GM10266 (cell line): ENCODE results near the gene CELF2.

Experiments used
- DNase-seq: peaks from one replicate; pipeline ENCODE4 v3.0.0; 2012; ENCODE audit errors: extremely low spot score
- CTCF ChIP-seq: IDR thresholded peaks from 2 replicates; pipeline ENCODE4 v1.5.1; 2012; ENCODE audit warnings: mild to moderate bottlenecking, low read depth; ENCODE audit not compliant: control insufficient read depth, insufficient read depth; ENCODE audit errors: missing control alignments

The CELF2 gene

GRCh38 chr10:11089272-11089671 lies 71.6 kb downstream of the CELF2 start:
- no peak for TF ChIP-seq CTCF
- no peak for DNase-seq

GRCh38 chr10:11091517-11092102 lies 73.9 kb downstream of the CELF2 start:
- TF ChIP-seq CTCF: no peak
- DNase-seq: no peak

GRCh38 chr10:11093771-11094736 lies 76.4 kb downstream of the CELF2 start:
- TF ChIP-seq CTCF: no peak

GRCh38 chr10:11095374-11095801 lies 77.7 kb downstream of the CELF2 start:
- DNase-seq: no peak
- no peak for TF ChIP-seq CTCF

More at GRCh38 chr10:11093771-11094736, 76.4 kb downstream of the CELF2 start:
- no peak for DNase-seq

GRCh38 chr10:11096422-11096821 lies 78.8 kb downstream of the CELF2 start:
- TF ChIP-seq CTCF: no peak
- DNase-seq: no peak

- DNase-seq: no peak
- TF ChIP-seq CTCF: no peak
These were observed 80.0 kb downstream of the CELF2 start for GRCh38 chr10:11097686-11098085.

- no peak for DNase-seq
- no peak for TF ChIP-seq CTCF
These were observed 81.0 kb downstream of the CELF2 start for GRCh38 chr10:11098666-11099065.
